CD4-positive, alpha-beta T cell treated with Interleukin-2 at 100 ng/mL for 4 hours (primary cell): Measurements from ENCODE around the gene EXOC4.
"Not testable (repeated sequence)": the region's sequence is repeated elsewhere in the genome, so short reads cannot be mapped to it uniquely, and the experiment has no call there.

Experiments
- DNase-seq: peaks from one replicate; pipeline ENCODE4 v3.0.0-alpha.2; 2020; ENCODE audit warnings: low spot score

EXOC4 gene

DNA sequence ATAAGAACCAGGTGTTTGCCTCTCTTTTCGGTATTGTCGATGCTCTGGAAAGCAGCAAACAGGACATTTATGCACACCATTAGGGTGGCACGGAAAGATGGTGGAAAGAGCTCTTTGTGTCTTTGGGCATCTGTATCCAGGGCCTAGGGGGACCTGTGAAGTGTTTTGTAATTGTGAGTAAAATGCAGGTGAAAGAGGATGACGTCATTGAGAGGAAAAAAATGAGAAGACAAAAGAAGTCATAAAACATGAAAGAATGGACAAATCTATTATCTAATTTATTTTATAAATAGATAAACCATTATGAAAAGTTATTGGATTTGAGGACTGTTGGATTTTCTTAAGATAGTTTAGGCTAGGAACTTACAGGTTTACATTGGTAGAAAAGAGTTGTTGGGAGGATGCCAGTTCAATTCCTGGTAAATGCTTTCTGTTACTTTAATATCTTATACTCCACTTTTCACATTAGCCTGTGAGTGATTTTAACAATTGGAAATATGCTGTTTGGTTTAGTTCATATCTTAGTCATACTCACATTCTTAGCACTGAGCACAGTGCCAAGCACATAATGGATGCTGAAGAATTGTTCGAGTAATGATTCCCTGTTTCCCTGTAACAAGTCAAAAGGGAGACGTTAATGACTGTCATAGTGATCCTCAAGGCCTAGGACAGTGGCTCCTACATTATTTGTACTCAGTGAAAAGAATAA is 62.6 kb downstream of the EXOC4 start:
- no peak for DNase-seq

- DNase-seq: no peak
These were observed 67.0 kb downstream of the EXOC4 start for GRCh38 chr7:133319842-133320241.

DNA sequence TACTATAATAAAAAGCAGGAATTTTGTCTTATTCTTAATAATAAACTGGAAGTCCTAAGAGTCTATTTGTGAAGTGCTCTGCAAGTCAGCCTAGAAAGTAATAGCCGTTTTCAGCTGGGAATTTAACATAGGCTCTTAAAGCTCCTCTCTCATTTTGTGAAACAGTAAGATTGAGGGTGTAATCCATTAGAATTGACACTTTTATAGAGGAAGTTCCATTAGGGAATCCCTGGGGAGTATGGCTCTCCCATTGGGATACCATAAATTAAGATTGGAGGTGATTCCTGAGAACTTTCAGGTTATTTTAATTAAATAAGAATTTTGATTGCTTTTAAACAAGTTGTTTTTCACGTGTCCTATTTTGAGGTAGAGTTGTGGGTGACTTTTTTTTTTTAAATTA is 68.0 kb downstream of the EXOC4 start:
- no peak for DNase-seq

DNA sequence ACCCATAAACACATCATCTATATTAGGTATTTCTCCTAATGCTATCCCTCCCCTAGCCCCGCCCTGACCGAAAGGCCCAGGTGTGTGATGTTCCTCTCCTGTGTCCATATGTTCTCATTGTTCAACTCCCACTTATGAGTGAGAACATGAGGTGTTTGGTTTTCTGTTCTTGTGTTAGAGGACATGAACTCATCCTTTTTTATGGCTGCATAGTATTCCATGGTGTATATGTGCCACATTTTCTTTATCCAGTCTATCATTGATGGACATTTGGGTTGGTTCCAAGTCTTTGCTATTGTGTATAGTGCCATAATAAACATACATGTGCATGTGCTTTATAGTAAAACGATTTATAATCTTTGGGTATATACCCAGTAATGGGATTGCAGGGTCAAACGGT is 68.5 kb downstream of the EXOC4 start:
- DNase-seq: not testable (repeated sequence)

GRCh38 chr7:133326745-133327144 is 73.9 kb downstream of the EXOC4 start:
- not testable (repeated sequence) for DNase-seq

GRCh38 chr7:133328021-133328420 is 75.1 kb downstream of the EXOC4 start:
- not testable (repeated sequence) for DNase-seq

- DNase-seq: no peak
These were observed 77.2 kb downstream of the EXOC4 start for GRCh38 chr7:133330085-133330484.

DNA sequence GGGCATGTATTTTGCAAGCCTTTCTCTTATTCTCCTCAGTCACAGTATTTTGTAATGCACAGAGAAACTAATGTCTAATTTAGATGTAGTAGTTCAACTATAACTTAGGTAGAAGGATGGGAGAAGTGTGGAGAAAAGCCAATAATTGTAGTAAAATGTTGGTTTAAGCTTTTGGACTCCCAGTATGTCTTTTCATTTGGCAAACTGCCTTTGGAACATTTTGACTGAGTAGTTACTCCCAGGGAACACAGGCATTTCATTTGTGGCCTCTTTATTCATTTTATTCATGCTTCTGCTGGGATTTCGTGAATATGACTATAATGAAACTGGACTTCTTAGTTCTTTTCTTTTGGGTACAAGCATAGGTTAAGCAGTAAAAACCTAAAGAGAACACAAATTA is 79.0 kb downstream of the EXOC4 start:
- DNase-seq: no peak

DNA sequence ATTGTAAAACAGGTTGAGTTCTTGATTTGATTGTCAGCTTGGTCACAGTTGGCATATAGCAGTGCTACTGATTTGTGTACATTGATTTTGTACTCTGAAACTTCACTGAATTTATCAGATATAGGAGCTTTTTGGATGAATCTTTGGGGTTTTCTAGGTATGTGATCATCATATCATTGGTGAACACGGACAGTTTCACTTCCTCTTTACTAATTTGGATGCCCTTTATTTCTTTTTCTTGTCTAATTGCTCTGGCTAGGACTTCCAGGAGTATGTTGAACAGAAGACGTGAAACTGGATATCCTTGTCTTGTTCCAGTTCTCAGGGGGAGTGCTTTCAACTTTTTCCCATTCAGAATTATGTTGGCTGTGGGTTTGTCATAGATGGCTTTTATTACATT is 86.9 kb downstream of the EXOC4 start:
- DNase-seq: no peak

DNA sequence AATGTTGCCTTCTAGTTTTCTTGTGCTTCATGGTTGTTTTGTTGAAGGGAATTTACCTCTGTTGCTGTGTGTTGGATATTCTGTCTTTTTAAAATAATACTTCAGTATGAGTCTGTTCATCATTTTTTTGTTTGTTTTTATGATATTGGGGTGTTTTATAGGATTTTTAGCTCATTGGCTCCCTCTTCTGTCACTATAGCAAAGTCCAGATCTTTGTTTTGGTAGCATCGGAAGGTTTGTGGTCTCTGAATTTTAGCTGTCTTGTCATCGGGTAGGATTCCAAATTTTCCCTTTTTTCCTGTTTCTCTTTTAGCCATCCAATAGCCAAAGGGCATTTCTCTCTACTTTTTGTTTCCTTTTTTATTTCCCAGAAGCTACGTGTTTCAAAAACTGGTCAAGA is 91.4 kb downstream of the EXOC4 start:
- no peak for DNase-seq

DNA sequence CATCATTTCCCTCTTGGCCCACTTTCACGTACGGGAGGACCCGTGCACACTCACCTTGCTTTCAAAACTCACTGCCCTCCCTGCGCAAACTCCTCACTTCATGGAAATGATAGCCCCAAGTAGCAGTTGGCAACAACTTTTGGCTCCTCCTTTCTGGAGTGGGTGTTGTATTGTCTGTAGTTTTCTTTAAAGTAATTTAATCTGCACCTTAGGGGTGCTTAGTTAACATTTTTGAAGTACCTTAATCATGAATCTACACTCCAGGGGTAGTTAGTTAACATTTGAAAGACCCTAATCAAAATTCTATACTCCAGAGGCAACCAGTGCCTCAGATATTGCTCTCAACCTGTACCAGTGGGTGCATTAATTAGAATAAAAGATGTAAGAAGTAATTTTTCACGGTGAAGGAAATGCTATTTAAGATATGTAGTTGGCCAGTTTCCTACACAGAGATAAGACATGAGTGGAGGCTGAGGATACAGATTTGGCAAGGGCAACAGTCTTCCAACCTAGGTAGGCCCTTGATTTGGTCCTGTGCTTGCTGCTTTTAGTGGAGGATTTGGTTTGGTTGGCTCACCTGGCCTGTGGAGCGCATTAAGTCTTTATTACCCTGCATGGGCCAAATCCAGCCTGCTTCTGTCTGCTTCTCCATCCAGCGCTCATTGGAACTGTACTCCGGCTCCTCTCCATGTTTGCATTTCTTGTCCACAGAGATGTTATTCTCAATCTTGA is 93.0 kb downstream of the EXOC4 start:
- DNase-seq: no peak

GRCh38 chr7:133348250-133348649 is 95.4 kb downstream of the EXOC4 start:
- DNase-seq: no peak

GRCh38 chr7:133349101-133349500 is 96.2 kb downstream of the EXOC4 start:
- no peak for DNase-seq

GRCh38 chr7:133352430-133352829 is 99.6 kb downstream of the EXOC4 start:
- DNase-seq: no peak

DNA sequence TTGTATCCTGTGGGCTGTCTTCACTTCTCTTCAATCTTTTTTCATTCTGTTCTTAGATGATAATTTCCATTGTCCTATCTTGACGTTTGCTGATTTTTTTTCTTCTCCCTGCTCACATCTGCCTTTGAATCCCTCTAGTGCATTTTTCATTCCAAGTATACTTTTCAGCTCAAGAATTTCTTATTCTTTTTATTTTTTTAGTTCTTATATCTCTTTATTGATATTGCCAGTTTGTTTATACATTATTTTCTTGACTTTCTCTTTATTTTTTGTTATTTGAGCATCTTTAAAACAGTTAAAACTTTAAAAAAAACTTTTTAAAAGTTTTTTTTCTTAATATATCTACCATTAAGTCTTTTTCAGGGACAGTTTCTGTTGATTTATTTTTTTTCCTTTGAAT is 100.9 kb downstream of the EXOC4 start:
- DNase-seq: no peak

- no peak for DNase-seq
These were observed 101.9 kb downstream of the EXOC4 start for GRCh38 chr7:133354546-133355324.

- DNase-seq: no peak
These were observed 102.4 kb downstream of the EXOC4 start for GRCh38 chr7:133355325-133355708.

- DNase-seq: no peak
These were observed 102.9 kb downstream of the EXOC4 start for GRCh38 chr7:133355822-133356221.

DNA sequence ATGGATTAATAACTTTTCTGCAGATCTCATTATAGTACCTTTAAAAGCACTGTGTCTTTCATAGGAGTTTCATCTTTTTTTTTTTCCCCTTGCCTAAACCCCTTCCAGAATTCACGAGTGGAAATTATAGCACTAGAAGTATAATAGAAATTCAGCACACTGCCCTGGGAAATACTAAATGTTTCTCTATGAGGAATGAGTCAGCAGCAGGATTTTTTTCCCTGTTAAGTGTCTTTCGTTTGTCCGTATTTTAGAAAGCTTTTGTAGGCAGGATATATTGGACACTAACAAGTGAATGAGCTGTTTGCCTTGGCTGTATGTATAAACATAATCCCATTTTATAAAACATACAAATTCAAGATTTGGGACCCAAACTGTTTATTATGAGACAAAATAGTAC is 105.8 kb downstream of the EXOC4 start:
- DNase-seq: no peak

- no peak for DNase-seq
These were observed 106.6 kb downstream of the EXOC4 start for GRCh38 chr7:133359449-133359848.

GRCh38 chr7:133360201-133360600 is 107.3 kb downstream of the EXOC4 start:
- DNase-seq: no peak

DNA sequence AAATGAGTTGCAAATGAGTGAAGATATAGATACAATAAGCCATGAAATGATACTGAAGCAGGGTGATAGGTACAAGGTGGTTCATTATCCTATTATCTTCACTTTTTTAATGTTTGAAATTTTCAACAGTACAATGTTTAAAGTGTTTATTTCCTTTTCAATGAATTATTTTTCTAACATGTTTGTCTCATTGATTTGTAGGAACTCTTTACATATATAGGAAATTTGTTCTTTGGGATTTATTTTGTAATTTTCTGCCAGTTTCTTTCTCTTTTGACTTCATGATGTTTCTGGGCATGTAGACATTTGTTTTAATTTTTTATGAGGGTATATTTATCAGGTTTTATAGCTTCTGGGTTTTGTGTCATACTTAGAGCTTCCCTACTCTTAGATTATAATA is 108.9 kb downstream of the EXOC4 start:
- no peak for DNase-seq
